Hepatocyte (in vitro differentiated cells): ENCODE data around the gene GAL3ST2. TPM values are rescaled to one million over a fixed set of nuclear protein-coding genes. Genes with fewer than 3 reads are reported as not detected.

Source experiments
- DNase-seq: peaks from one replicate; pipeline ENCODE4 v3.0.0-alpha.2; 2016; ENCODE audit warnings: low spot score
- H2AFZ ChIP-seq: fragments of 200-600 bp; sonication (generic); 2 replicates; pipeline ENCODE4 v1.6.0; 2016; ENCODE audit warnings: antibody characterized with exemption, mild to moderate bottlenecking
- H3K27ac ChIP-seq: fragments of 200-600 bp; sonication (generic); 2 replicates; pipeline ENCODE4 v1.5.1; 2016; ENCODE audit warnings: mild to moderate bottlenecking
- H3K27me3 ChIP-seq: fragments of 200-600 bp; sonication (generic); 2 replicates; pipeline ENCODE4 v1.6.1; 2016
- H3K36me3 ChIP-seq: fragments of 200-600 bp; sonication (generic); replicated peaks from 2 replicates; pipeline ENCODE4 v1.5.1; 2016; ENCODE audit warnings: low read depth; ENCODE audit not compliant: insufficient read depth
- H3K4me1 ChIP-seq: fragments of 200-600 bp; sonication (generic); 2 replicates; pipeline ENCODE4 v1.5.1; 2016; ENCODE audit warnings: mild to moderate bottlenecking, moderate library complexity; ENCODE audit not compliant: insufficient read depth
- H3K4me2 ChIP-seq: fragments of 200-600 bp; sonication (generic); 2 replicates; pipeline ENCODE4 v1.6.0; 2016
- H3K4me3 ChIP-seq: fragments of 200-600 bp; sonication (generic); 2 replicates; pipeline ENCODE4 v1.5.1; 2016; ENCODE audit warnings: mild to moderate bottlenecking
- H3K79me2 ChIP-seq: fragments of 200-600 bp; sonication (generic); 2 replicates; pipeline ENCODE4 v1.6.0; 2017; ENCODE audit warnings: mild to moderate bottlenecking
- H3K9me2 ChIP-seq: fragments of 200-600 bp; sonication (generic); replicated peaks from 2 replicates; pipeline ENCODE4 v1.6.0; 2017; ENCODE audit warnings: mild to moderate bottlenecking; ENCODE audit not compliant: insufficient read depth
- H3K9me3 ChIP-seq: fragments of 200-600 bp; sonication (generic); 2 replicates; pipeline ENCODE4 v1.5.1; 2016; ENCODE audit warnings: low read depth, mild to moderate bottlenecking
- H4K20me1 ChIP-seq: fragments of 200-600 bp; sonication (generic); 2 replicates; pipeline ENCODE4 v1.6.0; 2016; ENCODE audit warnings: mild to moderate bottlenecking; ENCODE audit not compliant: insufficient read depth, poor library complexity, severe bottlenecking
- CTCF ChIP-seq: fragments of 200-600 bp; sonication (generic); IDR thresholded peaks from 2 replicates; pipeline ENCODE4 v1.5.1; 2016; ENCODE audit warnings: antibody characterized with exemption, mild to moderate bottlenecking; ENCODE audit not compliant: poor library complexity
- EZH2 ChIP-seq: fragments of 200-600 bp; sonication (generic); IDR thresholded peaks from 2 replicates; pipeline ENCODE4 v1.6.1; 2016; ENCODE audit warnings: antibody characterized with exemption, mild to moderate bottlenecking, borderline replicate concordance
- EZH2phosphoT487 ChIP-seq: fragments of 200-600 bp; sonication (generic); IDR thresholded peaks from one replicate; pipeline ENCODE4 v1.6.1; 2018; ENCODE audit warnings: antibody characterized with exemption, mild to moderate bottlenecking, low read depth, moderate library complexity; ENCODE audit not compliant: unreplicated experiment, severe bottlenecking
- WGBS: methylation state at CpG from one replicate; pipeline ENCODE4 v1.1.6; 2016; ENCODE audit warnings: low lambda C conversion rate; ENCODE audit errors: missing lambda C conversion rate; 5-methylcytosine and 5-hydroxymethylcytosine counted together
- polyA plus RNA-seq: library from polyadenylated mRNA; unstranded; fragments of >200 nt; fragmentation: Nextera tagmentation; extraction: Ambion mirVana; gene quantifications from 2 replicates; pipeline ENCODE4 v1.2.1, GENCODE V29; 2016
- total RNA-seq: library from RNA; depleted of rRNA; stranded (reverse); fragments of >200 nt; gene quantifications from 2 replicates; pipeline ENCODE4 v1.2.3, GENCODE V29; 2014

GAL3ST2 gene
- total and polyA plus RNA-seq, 2 experiments from 2014 or later: 0.53 TPM; not detected in 1

- H3K9me2 ChIP-seq: no peaks in the 10 kb centered on the region
- no peaks in the 10 kb centered on the region for H3K9me3 ChIP-seq
- H3K4me3 ChIP-seq: no peak overlapping the region
- no peak overlapping the region for H2AFZ ChIP-seq
- no peak overlapping the region for H3K4me2 ChIP-seq
- no peak overlapping the region for H3K27ac ChIP-seq
- TF ChIP-seq CTCF: no peak
- TF ChIP-seq EZH2: no peak
- no peak for TF ChIP-seq EZH2phosphoT487
- no peaks in the 10 kb centered on the region for H3K27me3 ChIP-seq
- H3K79me2 ChIP-seq: no peaks in the 10 kb centered on the region
- no peaks in the 10 kb centered on the region for H4K20me1 ChIP-seq
- H3K4me1 ChIP-seq: peaks cover 9% of the 10 kb centered on the region
- no peaks in the 10 kb centered on the region for H3K36me3 ChIP-seq
- WGBS: 80% methylated on average over 25 of the region's 44 CpGs
- DNase-seq: peak; percentile 31
Measured at GRCh38 chr2:241801611-241802420, 25.2 kb downstream of the GAL3ST2 start.

GRCh38 chr2:241802421-241803318 is 26.0 kb downstream of the GAL3ST2 start:
- H3K4me1 ChIP-seq: peaks cover 9% of the 10 kb centered on the region
- H3K9me3 ChIP-seq: no peaks in the 10 kb centered on the region
- H2AFZ ChIP-seq: no peak overlapping the region
- H3K4me2 ChIP-seq: peak overlapping the region; percentile 77
- no peaks in the 10 kb centered on the region for H4K20me1 ChIP-seq
- no peaks in the 10 kb centered on the region for H3K9me2 ChIP-seq
- no peak overlapping the region for H3K4me3 ChIP-seq
- TF ChIP-seq EZH2phosphoT487 (no peak), EZH2 (no peak), CTCF (no peak)
- no peaks in the 10 kb centered on the region for H3K36me3 ChIP-seq
- WGBS: 91% methylated on average over 17 of the region's 32 CpGs
- H3K27ac ChIP-seq: no peak overlapping the region
- peak; percentile 8 for DNase-seq
- no peaks in the 10 kb centered on the region for H3K27me3 ChIP-seq
- H3K79me2 ChIP-seq: no peaks in the 10 kb centered on the region

GRCh38 chr2:241803387-241804325 is 27.0 kb downstream of the GAL3ST2 start:
- Histone ChIP-seq H2AFZ (no peak overlapping the region), H3K36me3 (no peaks in the 10 kb centered on the region), H3K79me2 (no peaks in the 10 kb centered on the region), H3K9me3 (no peaks in the 10 kb centered on the region), H3K4me2 (peak overlapping the region; percentile 77), H3K4me1 (peaks cover 16% of the 10 kb centered on the region), H3K4me3 (no peak overlapping the region), H4K20me1 (no peaks in the 10 kb centered on the region), H3K9me2 (no peaks in the 10 kb centered on the region), H3K27me3 (no peaks in the 10 kb centered on the region), H3K27ac (peak overlapping the region; percentile 40)
- TF ChIP-seq EZH2: no peak
- TF ChIP-seq CTCF: no peak
- no peak for TF ChIP-seq EZH2phosphoT487
- 40% methylated on average over 108 of the region's 109 CpGs for WGBS
- peak; percentile 59 for DNase-seq
